Right hindlimb (tissue), 1 donor: ENCODE measurements around the gene SPATA6L.
"Not testable (repeated sequence)": the region's sequence is repeated elsewhere in the genome, so short reads cannot be mapped to it uniquely, and the experiment has no call there.

Experiments used
- DNase-seq: peaks from one replicate; pipeline ENCODE4 v3.0.0-alpha.2; 2018

The SPATA6L gene

DNA sequence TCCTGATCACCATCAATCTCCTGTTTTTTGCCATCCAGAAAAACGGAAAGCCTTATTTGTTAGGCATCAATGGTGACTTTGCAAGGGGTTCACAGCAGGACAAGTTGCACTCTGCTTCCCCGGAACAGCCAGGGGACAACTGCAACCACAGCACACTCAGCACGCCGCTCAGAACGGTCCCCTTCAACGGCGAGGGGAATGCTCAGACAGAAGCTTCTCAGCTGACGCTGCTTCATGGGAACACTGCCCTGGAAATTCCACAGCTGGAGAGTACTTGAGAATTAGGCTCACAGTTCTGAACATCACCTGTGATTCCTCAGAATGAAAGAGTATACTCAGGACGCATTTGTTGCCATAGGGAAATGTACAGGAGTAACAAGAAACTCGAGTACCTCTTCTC is 44.3 kb downstream of the SPATA6L start:
- no peak for DNase-seq

DNA sequence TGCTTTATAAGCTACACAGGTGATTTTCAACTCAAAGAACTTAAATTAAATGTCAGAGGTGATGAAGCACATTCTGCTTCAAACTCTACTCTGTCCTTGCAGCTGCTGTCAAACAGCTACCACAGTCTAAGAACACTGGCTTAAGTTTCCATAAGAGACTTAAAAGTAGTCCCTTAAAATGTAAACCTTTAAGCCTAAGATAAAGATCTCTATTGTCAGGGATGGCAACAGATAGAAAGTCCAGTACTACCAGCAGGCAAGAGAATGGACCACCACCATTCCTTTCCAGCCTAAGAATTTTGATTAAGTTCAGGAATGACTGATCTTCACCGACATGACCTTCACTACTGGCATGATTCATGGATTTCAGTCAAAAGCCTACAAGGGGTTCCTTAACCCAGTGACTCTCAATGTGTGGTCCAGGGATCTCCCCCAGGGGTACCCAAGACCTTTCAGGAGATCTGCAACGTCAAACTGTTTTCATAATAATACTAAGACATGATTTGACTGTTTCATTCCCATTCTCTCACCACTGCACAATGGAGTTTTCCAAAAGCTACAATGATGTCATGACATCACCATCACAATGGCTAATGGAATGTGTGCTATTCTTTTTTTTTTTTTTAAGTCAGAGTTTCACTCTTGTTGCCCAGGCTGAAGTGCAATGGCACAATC is 45.3 kb downstream of the SPATA6L start:
- DNase-seq, result no peak

DNA sequence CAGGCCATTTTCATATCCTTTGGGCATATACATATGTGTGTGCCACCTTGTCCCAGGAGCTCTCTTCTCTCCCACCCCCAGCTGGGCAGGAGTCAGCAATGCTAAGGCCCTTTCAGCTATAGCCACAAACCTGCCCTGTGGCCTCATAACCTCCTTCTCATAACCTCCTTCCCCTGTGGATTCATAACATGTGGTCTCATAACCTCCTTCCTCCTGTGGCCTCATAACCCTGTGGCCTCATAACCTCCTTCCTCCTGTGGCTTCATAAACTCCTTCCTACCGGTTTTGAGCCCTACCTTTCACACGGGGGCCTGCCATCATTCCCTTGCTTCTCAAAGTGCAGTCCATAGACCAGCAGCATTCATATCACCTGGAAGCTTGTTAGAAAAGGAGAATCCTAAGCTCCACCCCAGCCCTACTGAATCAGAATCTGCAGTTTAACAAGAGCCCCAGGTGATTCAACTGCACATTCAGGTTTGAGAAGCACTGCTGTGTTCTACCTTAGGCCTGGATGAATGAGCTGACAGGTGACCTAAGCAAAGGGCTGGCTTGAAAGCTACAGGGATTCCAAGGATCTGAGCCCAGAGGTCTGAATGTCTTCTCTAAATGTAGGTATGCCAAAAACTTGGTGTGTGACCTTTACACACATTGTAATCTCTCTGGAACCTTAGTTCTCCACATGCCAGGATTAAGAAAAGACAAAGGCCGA is 46.1 kb downstream of the SPATA6L start:
- no peak for DNase-seq

DNA sequence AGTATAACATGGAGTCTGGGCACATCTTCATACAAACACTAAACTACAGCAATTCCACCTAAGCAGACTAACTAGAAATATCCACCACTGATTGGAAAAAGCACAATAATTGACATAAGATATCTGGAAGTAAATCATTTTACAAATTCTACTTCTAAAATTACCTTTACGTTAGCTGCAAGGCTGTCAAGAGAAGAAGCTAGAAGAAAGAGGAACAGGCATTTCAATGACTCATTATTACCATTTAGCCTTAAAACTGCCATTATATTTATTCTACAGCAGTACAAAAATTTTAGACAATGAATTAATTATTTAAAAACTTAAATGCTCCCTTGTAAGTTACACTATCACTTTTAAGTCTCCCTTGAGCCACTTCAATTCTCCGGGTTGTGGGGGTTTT is 47.6 kb downstream of the SPATA6L start:
- DNase-seq, result no peak

DNA sequence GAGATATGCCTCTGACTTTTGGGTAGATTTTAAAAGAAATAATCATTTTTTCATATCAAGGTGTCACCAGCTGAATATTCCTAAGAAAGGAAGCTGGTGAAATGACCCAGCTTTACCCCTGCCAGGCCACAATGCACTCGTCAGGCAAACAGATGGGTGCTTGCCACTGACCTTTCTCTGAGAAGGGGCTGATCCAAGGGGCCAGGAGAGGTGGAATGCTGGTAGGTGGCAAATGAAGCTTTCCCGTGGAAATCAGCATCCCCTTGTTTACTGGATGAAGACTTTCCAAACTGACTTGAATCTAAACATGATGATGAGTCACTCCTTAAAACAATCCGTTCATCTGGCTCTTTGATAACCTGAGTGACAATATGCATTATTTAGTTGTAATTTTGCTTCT is 48.5 kb downstream of the SPATA6L start:
- DNase-seq, result no peak

DNA sequence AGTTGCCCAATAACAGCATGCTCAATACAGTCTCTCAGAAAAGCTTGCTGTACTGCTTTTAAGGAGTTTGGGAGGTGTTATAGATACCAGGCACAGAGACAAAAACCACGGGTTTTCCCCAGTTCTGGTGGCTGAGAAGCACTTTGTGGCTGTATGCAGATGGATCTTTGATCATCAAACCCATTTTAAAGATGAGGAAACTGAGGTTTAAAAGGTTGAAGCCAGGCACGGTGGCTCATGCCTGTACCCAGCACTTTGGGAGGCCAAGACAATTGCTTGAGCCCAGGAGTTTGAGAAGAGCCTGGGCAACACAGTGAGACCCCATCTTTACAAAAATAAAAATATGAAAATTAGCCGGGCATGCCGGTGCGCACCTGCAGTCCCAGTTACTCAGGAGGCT is 50.5 kb downstream of the SPATA6L start:
- no peak for DNase-seq

DNA sequence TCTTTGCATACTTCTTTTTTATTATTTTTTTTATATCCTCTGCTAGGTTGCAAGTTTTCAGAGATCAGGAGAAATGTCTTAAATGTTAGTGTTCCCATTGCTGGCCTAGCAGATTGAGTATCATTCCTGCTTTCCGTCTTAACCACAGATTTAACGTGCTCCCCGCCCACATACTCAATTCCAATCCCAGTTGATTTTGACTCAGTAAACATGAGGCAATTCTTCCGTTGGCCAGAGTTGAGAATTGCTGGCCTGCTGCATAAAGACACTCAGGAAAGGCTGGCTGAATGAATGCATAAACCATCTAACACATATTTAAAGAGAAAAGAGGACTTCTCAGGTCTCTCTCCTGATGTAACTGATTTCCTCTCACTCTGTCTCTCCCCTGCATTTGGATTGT is 51.0 kb downstream of the SPATA6L start:
- DNase-seq, result peak; percentile 32

DNA sequence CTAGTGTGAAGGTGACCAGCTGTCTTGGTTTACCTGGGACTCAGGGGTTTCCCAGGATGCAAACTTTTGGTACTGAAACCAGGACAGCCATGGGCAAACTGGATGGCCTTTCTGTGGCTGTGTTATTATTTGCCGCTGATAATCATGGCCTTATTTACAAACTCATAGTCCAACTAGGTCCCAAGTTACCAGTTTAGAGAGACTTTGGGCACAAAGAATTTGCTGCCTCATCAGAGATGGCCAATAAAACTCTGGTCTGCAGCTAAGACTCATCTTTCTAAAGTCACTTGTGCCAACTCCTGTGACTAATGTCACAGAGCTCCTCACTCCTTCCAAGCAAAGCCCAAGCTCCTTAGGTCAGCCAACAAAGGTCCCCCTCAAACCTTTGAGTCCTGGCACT is 51.7 kb downstream of the SPATA6L start:
- DNase-seq, result no peak

DNA sequence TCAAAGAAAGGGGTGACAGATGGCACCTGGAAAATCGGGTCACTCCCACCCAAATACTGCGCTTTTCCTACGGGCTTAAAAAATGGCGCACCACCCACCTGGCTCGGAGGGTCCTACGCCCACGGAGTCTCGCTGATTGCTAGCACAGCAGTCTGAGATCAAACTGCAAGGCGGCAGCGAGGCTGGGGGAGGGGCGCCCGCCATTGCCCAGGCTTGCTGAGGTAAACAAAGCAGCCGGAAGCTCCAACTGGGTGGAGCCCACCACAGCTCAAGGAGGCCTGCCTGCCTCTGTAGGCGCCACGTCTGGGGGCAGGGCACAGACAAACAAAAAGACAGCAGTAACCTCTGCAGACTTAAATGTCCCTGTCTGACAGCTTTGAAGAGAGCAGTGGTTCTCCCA is 60.2 kb downstream of the SPATA6L start:
- DNase-seq, result not testable (repeated sequence)

DNA sequence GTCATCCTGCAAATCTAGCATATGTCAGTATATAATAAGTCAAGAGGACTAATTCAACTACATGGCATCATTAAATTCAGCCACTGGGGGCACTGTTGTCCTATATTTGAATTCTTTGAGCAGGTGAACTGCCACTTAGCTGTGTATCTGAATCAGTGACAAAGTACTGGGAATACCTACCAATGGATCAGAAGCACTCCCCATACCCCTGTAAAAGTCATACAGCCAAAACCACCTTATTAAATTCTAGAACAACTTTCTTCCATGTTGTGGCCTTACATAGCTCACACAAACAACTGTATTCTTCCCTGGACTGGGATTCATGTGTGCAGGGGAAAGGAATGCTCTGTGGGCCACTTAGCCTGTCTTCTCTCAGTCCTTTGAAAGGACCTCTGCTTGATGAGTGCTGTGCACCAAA is 61.6 kb downstream of the SPATA6L start:
- peak; percentile 47 for DNase-seq

DNA sequence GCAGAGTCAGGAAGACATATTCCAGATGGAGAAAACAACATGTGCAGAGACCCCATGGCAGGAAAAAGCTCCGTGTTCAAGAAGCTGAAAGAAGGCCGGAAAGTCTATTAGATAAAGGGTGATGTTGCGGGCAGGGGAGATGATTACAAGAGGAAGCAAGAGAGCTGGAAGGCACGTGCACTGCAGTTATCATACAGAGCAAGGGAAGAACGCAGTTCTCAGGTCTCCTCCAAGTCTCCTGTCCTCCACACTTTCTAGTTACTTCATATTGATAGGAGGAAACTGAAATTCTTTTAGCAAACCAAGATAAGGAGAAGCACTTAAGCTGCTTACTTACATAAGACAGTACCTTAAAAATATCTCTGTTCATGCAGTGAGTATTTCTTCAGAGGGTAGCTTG is 62.5 kb downstream of the SPATA6L start:
- no peak for DNase-seq

DNA sequence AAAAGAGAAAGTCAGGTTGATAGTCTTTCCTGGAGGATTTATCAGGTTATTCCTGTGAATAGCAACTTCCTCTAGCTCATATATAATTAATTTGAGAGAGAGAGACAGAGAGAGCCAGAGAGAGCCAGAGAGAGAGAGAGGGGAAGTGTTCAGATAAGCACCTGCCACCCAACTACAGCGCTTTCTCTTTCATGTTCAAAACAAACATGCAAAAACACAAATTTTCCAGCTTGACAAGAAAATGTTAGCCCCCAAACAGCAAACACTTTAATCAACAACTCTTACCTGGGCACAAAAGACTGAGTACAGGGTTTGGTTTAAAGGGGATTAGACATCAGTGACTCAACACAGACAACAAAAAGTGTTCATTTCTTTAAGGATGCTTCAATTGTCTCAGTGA is 65.9 kb downstream of the SPATA6L start:
- DNase-seq, result no peak

DNA sequence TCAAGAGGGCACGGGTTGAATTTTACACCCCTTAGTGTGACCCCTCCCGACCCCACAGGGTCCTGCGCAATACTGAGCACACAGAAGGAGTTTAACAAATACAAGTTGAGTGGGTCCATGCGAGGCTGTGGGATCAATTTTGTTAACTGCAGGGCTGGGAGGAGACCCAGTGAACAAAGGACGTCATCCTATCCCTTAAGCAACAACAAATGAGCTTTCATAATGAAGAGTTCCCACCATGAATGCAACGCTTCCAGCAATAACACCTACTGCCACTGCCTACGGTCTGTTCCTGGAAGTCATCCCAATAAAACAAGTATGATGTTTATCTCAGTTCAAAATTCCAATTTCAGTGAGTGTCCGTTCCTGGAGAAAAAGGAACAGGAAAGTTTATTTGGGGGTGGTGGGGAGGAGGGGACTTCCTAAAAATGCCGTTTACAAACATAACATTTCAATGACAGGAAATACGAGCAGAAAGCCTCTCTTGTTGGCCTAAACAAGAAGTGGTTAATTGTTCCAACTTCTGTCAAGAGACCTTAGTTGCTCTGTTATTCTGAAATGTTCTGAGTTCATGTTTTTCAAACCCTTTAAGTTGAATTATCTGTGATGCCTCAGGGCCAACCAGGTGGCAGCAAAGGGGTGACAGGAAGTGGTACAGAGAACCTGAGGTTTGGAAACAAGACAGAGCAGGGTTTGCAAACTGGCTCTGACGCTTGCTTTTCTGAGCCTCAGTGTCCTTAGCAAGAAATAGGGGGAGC is 69.9 kb downstream of the SPATA6L start:
- DNase-seq, result no peak

DNA sequence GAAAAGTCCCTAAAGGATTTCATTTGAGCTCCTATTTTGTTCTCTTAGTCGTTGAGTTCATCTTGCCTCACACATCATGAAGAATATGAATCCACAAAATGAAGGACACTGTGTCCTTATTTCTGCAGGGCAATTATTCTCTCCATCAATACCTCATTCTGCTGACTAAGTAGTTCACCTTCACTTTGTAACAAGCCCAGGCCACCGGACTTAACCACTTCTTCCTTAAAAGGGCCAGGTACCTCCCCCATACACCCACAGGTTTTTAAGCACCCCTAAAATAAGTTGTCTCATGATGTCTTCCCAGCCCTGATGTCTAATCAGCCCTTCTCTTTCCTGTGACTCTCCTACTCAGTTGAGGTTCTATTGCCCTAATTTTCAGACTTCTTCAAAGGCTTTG is 71.3 kb downstream of the SPATA6L start:
- DNase-seq, result no peak

DNA sequence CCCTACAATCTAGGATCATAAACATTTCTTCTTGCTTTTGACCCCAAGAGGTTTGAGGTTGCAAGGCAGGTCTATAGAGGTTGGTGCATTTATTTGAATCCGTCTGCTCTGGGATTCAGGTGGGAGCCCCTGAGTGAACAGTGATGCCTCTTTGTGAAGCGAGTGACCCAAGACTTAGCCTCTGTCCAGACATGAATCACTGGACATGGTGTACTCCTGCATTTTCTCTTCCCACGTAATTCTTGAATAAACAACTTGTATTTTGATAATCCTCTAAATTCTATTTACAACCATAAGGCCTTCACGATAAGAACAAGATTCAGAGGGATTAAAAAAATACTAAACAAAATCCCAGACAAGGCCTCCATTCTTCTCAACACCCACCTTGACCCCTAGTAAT is 71.7 kb downstream of the SPATA6L start:
- DNase-seq, result no peak

DNA sequence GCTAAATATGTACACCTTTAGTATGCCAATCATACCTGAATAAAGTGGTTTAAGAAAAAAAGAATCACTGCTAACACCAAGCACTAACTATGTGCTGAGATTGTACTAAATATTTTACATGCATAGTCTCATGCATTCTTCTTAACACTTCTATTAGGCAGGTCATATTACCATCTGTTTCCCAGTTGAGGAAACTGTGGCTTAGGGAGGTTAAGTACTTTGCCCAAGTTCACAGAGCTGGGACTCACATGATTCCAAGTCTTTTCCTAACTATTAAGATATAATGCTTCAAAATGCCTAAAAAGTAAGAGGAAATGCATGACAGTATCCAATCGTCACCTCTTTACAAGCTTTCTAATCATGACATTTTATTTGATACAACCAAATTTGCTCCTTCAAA is 73.4 kb downstream of the SPATA6L start:
- no peak for DNase-seq

DNA sequence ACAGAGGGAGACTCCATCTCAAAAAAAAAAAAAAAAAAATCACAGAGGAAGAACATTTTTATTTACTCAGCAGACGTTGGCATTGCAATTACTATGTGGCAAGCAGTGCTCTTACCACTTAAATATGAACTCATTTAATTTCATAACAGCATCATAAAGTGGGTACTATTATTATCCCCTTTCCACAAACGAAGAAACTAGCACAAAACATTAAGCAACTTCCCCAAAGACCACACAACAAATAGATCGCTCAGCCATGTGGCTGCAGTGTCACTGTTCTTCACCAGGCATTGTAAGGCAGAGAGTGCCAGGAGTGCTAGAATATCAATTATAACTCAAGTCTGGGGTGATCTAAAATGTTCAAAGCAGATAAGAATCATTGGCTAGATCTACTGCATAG is 74.0 kb downstream of the SPATA6L start:
- no peak for DNase-seq

DNA sequence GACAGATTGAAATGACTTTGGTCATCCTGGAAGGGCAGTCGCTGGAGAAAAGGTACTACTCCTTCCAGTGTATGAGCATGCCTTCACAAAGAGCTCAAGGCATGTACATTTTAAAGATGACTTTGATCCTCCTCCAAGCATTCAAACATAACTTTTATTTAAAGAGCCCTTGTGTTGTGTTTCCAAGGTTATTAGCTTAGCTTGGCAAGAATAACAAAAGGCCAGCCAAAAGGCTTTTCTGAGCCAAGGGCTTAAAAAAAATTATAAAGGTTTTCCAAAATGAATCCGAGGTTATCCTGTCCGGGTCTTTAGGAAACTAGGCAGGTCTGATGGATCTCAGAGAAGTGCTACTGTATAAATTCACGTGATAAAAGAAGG is 75.2 kb downstream of the SPATA6L start:
- no peak for DNase-seq

DNA sequence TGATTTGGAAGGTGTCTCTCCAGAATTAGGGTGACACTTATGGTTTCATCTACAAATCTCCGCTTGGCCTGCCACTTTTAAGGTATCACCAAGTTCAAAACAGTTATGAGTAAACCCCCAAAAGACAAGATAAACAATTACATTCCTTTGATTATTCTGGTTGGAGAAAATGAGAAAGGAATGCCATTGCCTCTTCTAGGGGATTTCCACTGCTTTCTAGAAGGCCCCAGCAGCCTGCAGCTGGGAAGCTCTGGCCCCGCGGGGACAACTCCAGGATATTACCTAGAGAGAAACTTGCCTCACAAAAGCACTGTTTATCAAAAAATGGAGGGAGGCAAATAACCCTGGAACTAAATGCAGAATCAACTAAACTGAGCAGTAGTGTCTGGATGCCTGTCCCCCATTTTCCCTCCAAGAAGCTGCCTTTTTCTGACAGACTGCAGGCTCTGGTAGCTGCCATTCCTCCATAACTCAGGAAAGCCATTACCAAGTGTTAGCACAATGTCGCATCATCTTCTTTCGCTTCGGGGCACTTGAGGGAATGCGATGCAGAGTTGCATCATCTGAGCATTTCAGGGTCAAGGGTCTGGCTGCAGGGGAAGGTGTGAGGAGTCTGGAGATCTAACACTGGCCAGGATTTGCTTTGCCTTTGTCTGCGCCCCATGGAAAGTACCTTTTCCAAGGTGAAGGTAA is 75.7 kb downstream of the SPATA6L start:
- no peak for DNase-seq

DNA sequence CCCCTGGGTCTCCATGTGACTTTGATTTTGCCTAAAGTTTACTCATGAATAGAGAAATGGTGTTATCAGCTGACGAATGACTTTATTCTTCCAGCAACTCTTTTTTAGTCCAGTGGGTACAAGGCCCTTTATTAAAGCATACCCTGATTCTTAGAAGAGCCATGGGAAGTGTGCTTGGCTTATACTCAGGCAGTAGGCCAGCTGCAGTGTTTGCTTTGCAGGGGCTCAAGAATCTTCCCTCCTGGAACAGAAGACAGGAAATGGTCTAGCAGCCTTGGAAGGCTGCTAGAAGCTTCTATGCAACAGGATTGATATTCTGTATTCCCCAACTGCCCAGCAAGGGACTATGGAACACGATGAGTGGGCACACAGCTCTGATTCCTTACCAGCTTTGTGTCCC is 77.6 kb downstream of the SPATA6L start:
- no peak for DNase-seq

DNA sequence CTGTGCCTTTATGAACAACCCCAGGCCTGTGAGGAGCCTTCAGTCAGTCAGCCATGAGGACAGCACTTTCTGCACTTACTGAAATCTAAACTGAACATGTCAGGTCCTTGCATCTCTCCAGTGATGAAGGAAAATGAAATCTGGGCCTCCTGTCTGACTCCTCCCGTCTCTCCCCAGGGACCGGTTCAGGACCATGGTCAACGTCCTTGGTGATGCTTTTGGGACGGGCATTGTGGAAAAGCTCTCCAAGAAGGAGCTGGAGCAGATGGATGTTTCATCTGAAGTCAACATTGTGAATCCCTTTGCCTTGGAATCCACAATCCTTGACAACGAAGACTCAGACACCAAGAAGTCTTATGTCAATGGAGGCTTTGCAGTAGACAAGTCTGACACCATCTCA is 81.1 kb downstream of the SPATA6L start:
- DNase-seq, result no peak

DNA sequence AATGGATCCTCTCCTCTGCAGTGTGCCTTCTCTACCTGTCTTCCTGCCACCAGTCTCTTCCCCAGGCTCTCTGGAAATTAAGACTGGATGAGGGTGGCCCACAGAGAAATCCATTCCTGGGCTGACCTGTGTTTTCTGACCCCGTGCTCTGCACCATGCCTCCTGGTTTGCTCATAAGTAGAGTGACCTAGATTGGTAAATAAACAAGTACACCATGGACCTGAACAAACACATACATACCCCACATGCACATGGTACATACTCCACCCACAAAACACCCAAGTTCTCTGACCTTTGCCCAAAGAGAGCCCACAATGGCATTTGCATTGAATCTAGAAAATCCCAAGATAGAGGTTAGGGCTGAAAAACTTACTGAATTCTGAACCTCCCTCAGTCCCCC is 81.6 kb downstream of the SPATA6L start:
- no peak for DNase-seq

DNA sequence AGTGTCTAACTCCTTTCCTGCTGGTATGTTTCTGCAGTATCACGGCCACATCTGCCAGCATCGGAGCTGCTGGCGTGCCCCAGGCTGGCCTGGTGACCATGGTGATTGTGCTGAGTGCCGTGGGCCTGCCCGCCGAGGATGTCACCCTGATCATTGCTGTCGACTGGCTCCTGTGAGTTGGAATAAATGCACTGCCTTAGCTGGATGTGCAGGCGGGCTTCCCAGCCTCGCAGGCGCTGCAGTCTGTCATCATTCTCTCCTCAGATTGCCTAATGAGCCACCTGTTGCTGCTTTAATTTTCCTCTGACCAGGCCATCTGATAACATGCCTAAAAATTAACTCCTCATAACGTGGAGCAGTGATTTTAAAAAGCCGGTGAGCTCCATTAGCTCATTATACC is 83.3 kb downstream of the SPATA6L start:
- DNase-seq, result no peak
